Measurements from ENCODE around the gene ATOSA. TPM values are rescaled to one million over a fixed set of nuclear protein-coding genes. Genes with fewer than 3 reads are reported as not detected.
A peak's percentile ranks its signal among the peaks of the same experiment; 100 is the strongest.

ATOSA gene
- total RNA-seq, 1 donor from 2014 or later = 63.3 TPM

GRCh38 chr15:52680761-52681160 is 1.6 kb upstream of the ATOSA start:
- intact Hi-C loops (cut with DNase I) = no loop called here
- H3K4me1 ChIP-seq = peaks cover 22% of the 10 kb centered on the region
- no peaks in the 10 kb centered on the region for H3K27me3 ChIP-seq
- peak overlapping the region; percentile 9 for H3K27ac ChIP-seq
- H3K4me3 ChIP-seq = no peak overlapping the region
- no peak for TF ChIP-seq POLR2AphosphoS5 (IDR thresholded peaks at IDR 0.05; ENCODE audit: insufficient read depth in 1 of 2, low read depth in 1 of 2)
- no peak for TF ChIP-seq CTCF (IDR thresholded peaks at IDR 0.05)
- TF ChIP-seq POLR2A (IDR thresholded peaks at IDR 0.05) = no peak
- H3K36me3 ChIP-seq = no peaks in the 10 kb centered on the region
- DNase-seq (ENCODE audit: extremely low spot score in 2 of 2) = no peak
- no peaks in the 10 kb centered on the region for H3K9me3 ChIP-seq

GRCh38 chr15:52680041-52680391 is 828 bp upstream of the ATOSA start:
- intact Hi-C loops (cut with DNase I) = no loop called here
- DNase-seq (ENCODE audit: extremely low spot score in 2 of 2) = no peak
- H3K4me1 ChIP-seq = peaks cover 30% of the 10 kb centered on the region
- H3K27ac ChIP-seq = peak overlapping the region; percentile 99
- peak overlapping the region; percentile 92 to 99 for H3K4me3 ChIP-seq
- no peak for TF ChIP-seq POLR2AphosphoS5 (IDR thresholded peaks at IDR 0.05; ENCODE audit: insufficient read depth in 1 of 2, low read depth in 1 of 2)
- no peaks in the 10 kb centered on the region for H3K36me3 ChIP-seq
- H3K27me3 ChIP-seq = no peaks in the 10 kb centered on the region
- H3K9me3 ChIP-seq = no peaks in the 10 kb centered on the region

- Histone ChIP-seq H3K27ac (peak overlapping the region; percentile 99), H3K36me3 (peaks cover 0 to 7% of the 10 kb centered on the region in 2 donors), H3K9me3 (no peaks in the 10 kb centered on the region), H3K27me3 (no peaks in the 10 kb centered on the region), H3K4me1 (peaks cover 43% of the 10 kb centered on the region), H3K4me3 (peak overlapping the region; percentile 92 to 99)
- intact Hi-C loops (cut with DNase I) = no loop called here
- no peak for TF ChIP-seq CTCF (IDR thresholded peaks at IDR 0.05)
- peak in 1 of 2 donors; percentile 28 for TF ChIP-seq POLR2AphosphoS5 (IDR thresholded peaks at IDR 0.05; ENCODE audit: insufficient read depth in 1 of 2, low read depth in 1 of 2)
- DNase-seq (ENCODE audit: extremely low spot score in 2 of 2) = no peak
Observed at GRCh38 chr15:52678468-52679231, 538 bp downstream of the ATOSA start.

- H3K36me3 ChIP-seq = peaks cover 0 to 15% of the 10 kb centered on the region in 2 donors
- no peaks in the 10 kb centered on the region for H3K9me3 ChIP-seq
- no peaks in the 10 kb centered on the region for H3K27me3 ChIP-seq
- H3K4me3 ChIP-seq = peak overlapping the region; percentile 92 to 99
- TF ChIP-seq POLR2AphosphoS5 (IDR thresholded peaks at IDR 0.05; ENCODE audit: insufficient read depth in 1 of 2, low read depth in 1 of 2) (peak in 1 of 2 donors; percentile 23), CTCF (IDR thresholded peaks at IDR 0.05) (no peak), POLR2A (IDR thresholded peaks at IDR 0.05) (no peak)
- peaks cover 48% of the 10 kb centered on the region for H3K4me1 ChIP-seq
- no peak for DNase-seq (ENCODE audit: extremely low spot score in 2 of 2)
- H3K27ac ChIP-seq = peak overlapping the region; percentile 99
- intact Hi-C loops (cut with DNase I) = no loop called here
Observed at GRCh38 chr15:52677593-52678467, 1.4 kb downstream of the ATOSA start.

GRCh38 chr15:52674831-52675230 is 4.4 kb downstream of the ATOSA start:
- H3K4me3 ChIP-seq = no peak overlapping the region
- peaks cover 53% of the 10 kb centered on the region for H3K4me1 ChIP-seq
- intact Hi-C loops (cut with DNase I) = no loop called here
- H3K36me3 ChIP-seq = peaks cover 0 to 43% of the 10 kb centered on the region in 2 donors
- H3K27ac ChIP-seq = no peak overlapping the region
- H3K27me3 ChIP-seq = no peaks in the 10 kb centered on the region
- TF ChIP-seq POLR2A (IDR thresholded peaks at IDR 0.05) (no peak), POLR2AphosphoS5 (IDR thresholded peaks at IDR 0.05; ENCODE audit: insufficient read depth in 1 of 2, low read depth in 1 of 2) (no peak), CTCF (IDR thresholded peaks at IDR 0.05) (no peak)
- no peaks in the 10 kb centered on the region for H3K9me3 ChIP-seq
- no peak for DNase-seq (ENCODE audit: extremely low spot score in 2 of 2)
